ENCODE measurements around the gene ARHGAP26.

ARHGAP26 gene, protein sequence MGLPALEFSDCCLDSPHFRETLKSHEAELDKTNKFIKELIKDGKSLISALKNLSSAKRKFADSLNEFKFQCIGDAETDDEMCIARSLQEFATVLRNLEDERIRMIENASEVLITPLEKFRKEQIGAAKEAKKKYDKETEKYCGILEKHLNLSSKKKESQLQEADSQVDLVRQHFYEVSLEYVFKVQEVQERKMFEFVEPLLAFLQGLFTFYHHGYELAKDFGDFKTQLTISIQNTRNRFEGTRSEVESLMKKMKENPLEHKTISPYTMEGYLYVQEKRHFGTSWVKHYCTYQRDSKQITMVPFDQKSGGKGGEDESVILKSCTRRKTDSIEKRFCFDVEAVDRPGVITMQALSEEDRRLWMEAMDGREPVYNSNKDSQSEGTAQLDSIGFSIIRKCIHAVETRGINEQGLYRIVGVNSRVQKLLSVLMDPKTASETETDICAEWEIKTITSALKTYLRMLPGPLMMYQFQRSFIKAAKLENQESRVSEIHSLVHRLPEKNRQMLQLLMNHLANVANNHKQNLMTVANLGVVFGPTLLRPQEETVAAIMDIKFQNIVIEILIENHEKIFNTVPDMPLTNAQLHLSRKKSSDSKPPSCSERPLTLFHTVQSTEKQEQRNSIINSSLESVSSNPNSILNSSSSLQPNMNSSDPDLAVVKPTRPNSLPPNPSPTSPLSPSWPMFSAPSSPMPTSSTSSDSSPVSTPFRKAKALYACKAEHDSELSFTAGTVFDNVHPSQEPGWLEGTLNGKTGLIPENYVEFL
- total RNA-seq = 20.3 to 117 (median 47.5) reads per million in 18 experiments

DNA sequence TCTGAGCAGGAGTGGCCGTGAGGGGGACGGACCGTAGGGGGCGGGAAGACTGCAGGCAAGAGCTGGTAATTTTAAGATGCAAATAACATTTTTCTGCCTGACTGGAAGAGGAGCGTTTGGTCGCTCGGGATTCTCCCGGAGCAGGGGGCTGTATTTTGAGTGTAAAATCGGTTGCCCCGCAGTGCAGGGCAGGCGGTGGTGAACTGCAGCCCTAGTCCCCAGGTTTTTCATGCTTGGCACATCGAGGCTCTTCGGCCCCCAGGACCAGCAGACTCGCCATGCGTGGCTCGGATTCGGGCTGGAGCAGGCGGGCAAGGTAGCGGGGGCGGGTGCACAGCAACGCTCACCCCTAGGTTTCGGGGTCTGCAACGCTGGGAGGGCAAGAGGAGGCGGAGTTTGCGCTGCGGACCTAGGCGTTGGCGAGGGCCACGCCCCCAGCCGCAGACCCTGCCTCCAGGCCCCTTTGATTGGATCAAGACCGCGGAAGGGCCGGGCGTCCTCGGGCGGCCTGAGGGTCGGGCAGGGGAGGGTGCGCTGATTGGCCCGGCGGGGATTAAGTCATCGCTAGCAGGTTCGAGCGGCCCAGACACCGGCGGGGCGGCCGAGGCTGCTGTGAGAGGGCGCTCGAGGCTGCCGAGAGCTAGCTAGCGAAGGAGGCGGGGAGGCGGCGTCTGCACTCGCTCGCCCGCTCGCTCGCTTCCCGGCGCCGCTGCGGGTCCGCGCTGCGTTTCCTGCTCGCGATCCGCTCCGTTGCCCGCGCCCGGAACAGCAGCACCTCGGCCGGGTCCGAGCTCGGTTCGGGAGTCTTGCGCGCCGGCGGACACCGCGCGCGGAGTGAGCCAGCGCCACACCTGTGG, at the start of gene ARHGAP26:
Gene ARHGAP26, plus strand, starts transcription at position 585 of the 857 bp plus-strand sequence. CDS start 385 bp downstream, outside the sequence.
- peak; percentile 98 for DNase-seq

GRCh38 chr5:142720641-142721271, 49.4 kb upstream of the ARHGAP26 start:
- DNase-seq = no peak

GRCh38 chr5:142722146-142722545, 48.0 kb upstream of the ARHGAP26 start:
- DNase-seq = no peak

- DNase-seq = no peak
Measured at GRCh38 chr5:142722896-142723295, 47.3 kb upstream of the ARHGAP26 start.

DNA sequence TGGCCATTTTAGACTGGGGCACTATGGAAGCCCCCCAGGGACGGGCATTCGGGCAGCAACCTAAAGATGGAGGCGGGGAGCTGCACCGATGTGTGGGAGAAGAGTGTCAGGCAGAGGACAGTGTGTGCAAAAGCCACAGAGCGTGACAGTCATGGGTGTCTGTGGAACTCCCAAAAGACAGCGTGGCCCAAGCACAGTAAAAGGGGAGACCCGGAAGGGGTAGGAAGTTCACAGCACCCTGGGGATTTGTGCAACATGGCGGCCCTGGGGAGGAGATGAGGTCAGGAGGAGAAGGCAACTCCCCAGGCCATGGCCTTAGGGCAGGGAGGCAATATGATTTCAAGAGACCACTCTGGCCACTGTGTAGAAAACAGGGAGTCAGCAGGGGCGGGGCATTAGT, 45.4 kb upstream of the ARHGAP26 start:
- DNase-seq = no peak

DNA sequence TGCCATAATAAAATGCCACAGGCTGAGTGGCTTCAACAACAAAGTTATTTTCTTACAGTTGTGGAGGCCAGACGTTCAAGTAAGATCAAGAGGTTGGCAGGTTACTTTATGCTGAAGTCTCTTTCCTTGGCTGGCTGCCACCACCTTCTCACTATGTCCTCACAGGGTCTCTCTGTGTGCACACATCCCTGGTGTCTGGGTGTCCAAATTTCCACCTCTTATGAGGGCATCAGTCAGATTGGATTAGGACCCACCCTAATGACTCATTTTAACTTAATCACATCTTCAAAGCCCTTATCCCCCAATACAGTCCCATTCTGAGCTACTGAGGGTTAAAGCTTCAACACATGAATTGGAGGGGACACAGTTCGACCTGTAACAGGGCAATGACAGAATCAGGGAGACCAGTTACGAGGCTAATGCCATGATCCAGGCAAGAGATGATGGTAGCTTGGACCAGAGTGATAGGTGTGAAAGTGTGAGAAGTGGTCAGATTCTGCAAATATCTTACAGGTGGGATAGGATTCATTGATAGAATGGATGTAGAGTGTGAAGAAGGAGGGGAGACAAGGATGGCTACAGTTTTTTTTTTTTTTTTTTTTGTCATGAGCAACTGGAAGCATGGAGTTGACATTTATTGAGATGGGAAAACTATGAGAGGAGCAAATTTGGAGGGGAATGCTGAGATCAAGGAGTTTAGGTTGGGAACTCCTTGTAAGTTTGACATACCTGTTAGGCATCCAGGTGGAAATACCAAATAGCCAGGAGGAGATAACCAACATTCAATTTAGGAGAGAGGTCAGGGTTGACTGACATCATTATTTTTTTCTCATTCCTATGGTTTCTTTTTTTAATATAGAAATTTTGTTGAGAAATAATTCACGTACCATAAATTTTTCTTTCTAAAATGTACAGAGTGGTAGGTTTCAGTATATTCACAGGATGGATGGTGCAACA, 44.7 kb upstream of the ARHGAP26 start:
- no peak for DNase-seq

DNA sequence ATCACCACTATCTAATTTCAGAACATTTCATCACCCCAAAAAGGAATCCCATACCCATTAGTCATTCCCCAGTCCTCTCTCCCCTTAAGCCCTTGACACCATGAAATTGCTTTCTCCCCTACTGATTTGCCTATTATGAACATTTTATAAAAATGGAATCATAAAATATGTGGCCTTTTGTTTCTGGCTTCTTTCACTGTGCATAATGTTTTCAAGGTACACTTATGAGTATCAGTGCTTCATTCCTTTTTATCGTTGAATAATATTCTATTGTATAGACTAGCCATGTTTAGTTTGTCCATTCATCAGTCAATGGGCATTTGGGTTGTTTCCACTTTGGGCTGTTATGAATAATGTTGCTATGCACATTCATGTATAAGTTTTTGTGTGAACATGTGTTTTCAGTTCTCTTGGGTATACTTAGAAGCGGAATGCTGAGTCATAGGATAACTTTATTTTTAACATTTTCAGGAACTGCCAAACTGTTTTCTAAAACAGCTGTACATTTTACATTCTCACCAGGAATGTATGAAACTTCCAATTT, 43.9 kb upstream of the ARHGAP26 start:
- DNase-seq = peak; percentile 30 to 68

- DNase-seq = no peak
Measured at GRCh38 chr5:142727735-142728047, 42.5 kb upstream of the ARHGAP26 start.

- DNase-seq = no peak
Measured at GRCh38 chr5:142735323-142736246, 34.6 kb upstream of the ARHGAP26 start.

DNA sequence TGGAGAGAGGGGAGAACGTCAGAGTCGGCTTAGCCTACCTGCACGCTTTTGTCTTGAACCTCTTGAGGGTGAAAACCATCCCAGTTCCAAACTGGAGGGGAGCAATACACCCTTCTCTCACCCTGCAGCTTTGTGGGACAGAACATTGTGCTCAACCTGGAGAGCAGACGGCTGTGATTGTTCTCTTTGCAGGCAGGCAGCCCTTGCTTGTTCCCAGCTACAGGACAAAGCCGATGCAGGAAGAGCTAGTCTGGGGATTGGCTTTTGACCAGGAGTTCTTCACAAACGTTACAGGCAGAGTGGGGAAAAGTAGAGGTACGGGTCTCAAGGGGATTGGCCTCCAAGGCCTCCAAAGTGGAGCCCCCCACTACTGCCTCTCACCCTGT, 33.9 kb upstream of the ARHGAP26 start:
- no peak for DNase-seq

- peak; percentile 50 to 65 for DNase-seq
Measured at GRCh38 chr5:142737179-142737578, 33.0 kb upstream of the ARHGAP26 start.

DNA sequence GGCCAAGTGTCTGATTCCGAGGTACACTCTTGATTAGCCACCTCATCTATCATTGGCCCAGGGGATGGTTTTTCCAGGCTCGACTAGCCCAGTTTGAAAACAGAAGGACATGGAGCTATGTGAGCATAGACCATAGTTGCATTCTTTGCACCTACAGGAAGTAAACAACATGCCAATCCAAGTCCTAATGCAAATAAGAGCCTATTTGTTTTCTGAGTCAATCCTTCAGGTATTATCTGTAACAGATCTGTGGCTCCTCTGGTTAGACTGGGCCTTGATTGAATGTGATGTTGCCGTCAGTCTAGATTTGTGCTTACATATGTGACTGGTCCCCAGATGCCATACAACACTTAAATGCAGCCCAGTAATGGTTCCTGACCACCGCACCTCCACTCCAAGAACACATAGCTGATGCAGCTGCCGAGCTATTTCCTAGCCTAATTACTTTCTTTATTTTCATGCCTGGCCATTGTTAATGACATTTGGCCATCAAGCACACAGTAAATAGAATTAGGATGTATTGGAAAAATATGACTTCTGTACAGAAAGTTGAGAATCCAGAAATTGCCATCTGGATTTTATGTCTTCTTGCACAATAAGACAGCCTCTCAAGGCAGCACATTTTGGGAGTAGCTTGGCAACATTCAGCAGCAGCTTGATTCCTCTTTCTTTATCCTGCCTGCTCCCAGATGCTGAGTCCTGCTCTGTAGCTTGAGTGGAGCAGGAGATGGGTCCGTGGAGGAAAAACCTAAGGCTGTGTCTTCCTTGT, 29.5 kb upstream of the ARHGAP26 start:
- no peak for DNase-seq

DNA sequence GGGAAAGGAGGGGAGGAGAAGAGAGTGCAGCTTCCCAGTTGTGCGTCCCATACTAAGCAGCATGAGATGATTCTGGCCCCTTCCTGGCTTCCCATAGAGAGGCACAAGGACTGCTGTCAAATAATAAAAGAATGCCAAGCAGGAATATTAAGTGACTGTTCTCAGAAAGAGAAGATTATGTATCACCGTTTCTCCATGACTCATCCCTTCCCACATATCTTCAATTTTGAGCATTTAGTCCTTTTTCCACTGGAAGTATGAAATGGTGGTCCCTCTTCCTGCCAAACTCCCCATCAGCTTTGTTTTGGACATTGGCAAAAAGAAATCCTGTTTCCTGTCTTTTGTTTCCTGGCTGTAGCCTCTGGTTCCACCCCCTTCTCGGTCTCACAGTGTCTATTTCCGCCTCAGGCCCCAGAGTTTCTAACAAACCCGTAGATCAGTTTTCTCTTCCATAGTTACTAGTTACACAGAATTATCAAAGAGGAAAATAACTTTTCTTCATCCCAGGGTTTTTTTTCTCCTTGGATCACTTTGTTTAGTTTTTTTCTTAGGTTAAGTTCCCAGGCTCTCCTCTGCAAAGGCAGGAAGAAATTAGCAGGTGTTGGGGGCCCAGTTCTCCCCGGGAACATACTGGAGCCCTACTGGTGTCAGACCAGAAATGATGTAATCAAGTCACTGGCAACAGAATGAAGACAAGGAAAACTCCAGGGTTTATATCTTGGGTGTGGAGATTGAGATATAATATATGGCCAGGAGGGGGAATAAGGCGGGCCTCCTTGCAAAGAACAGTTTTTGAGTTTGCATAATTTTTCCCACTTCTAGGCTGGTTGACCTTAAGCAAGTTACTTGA, 26.4 kb upstream of the ARHGAP26 start:
- DNase-seq = no peak

DNA sequence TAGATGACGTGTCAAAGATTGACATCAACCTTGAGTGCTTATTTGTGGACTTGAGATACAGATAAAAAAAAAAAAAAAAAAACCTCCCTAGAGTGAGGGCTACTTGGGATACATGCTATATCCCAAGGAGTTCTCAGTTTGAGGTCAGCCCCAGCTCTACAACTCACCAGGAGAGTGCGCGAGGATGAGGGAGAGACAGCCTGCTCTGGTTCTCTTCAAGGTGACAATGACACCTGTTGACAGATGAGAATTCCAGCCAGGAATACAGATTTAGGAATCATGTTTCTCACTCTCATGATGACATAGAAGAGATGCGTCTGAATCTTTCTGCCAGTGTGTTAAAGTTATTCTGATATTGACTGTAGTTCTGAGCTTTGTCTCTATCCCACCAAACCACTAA, 24.9 kb upstream of the ARHGAP26 start:
- no peak for DNase-seq

- DNase-seq = peak; percentile 53 to 60
Measured at GRCh38 chr5:142746532-142747433, 23.4 kb upstream of the ARHGAP26 start.

DNA sequence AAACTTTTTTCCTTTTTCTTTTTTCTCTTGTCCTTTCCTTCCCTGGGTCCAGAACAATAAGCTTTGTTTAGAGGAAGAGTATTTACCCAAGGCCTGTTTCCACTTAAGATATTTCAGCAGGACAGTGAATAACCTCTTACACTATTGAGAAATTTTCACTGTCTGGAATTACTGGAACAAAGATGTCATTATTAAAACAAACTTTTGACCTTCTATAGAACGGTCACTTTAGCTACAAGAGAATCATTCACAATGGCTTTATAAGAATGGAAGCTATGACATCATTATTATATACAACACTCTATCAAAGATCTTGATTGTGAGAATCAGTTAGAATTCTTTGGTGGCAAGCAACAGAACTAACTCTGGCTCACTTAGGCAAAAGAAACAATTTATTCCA, 22.0 kb upstream of the ARHGAP26 start:
- peak in 1 of 2 donors; percentile 44 for DNase-seq
